Measurements from ENCODE around the gene PRKG2. TPM values are rescaled to one million over a fixed set of nuclear protein-coding genes. Genes with fewer than 3 reads are reported as not detected.
"Not testable (repeated sequence)": the region's sequence is repeated elsewhere in the genome, so short reads cannot be mapped to it uniquely, and the experiment has no call there.

PRKG2 gene
- total RNA-seq, 2 experiments from 2014 or later: 0.23 to 0.26 TPM

- no peaks in the 10 kb centered on the region for H3K9me3 Mint-ChIP-seq (ENCODE audit: insufficient read depth)
- H3K4me1 Mint-ChIP-seq (ENCODE audit: low read depth): no peaks in the 10 kb centered on the region
- no peak for DNase-seq
- no peak for ATAC-seq
- POLR2A ChIA-PET: no interaction called here
- CTCF ChIA-PET: no interaction called here
- no peak overlapping the region for H3K4me3 Mint-ChIP-seq
- H3K36me3 Mint-ChIP-seq (ENCODE audit: low read depth): no peaks in the 10 kb centered on the region
- H3K27me3 Mint-ChIP-seq (ENCODE audit: low read depth): no peaks in the 10 kb centered on the region
- no peak overlapping the region for H3K27ac Mint-ChIP-seq
Measured at GRCh38 chr4:81166458-81167160, 48.4 kb downstream of the PRKG2 start.

GRCh38 chr4:81165861-81166430, 49.1 kb downstream of the PRKG2 start:
- Mint-ChIP-seq H3K36me3 (ENCODE audit: low read depth) (no peaks in the 10 kb centered on the region), H3K27me3 (ENCODE audit: low read depth) (no peaks in the 10 kb centered on the region), H3K4me3 (no peak overlapping the region), H3K9me3 (ENCODE audit: insufficient read depth) (no peaks in the 10 kb centered on the region), H3K27ac (no peak overlapping the region), H3K4me1 (ENCODE audit: low read depth) (no peaks in the 10 kb centered on the region)
- no peak for DNase-seq
- ATAC-seq: no peak
- CTCF ChIA-PET: no interaction called here
- POLR2A ChIA-PET: no interaction called here

- ChIA-PET CTCF (no interaction called here), POLR2A (no interaction called here)
- Mint-ChIP-seq H3K27me3 (ENCODE audit: low read depth) (no peaks in the 10 kb centered on the region), H3K36me3 (ENCODE audit: low read depth) (no peaks in the 10 kb centered on the region), H3K4me3 (no peak overlapping the region), H3K9me3 (ENCODE audit: insufficient read depth) (no peaks in the 10 kb centered on the region), H3K27ac (no peak overlapping the region), H3K4me1 (ENCODE audit: low read depth) (no peaks in the 10 kb centered on the region)
- DNase-seq: no peak
- ATAC-seq: no peak
Measured at GRCh38 chr4:81164623-81165416, 50.2 kb downstream of the PRKG2 start.

GRCh38 chr4:81164126-81164525, 50.9 kb downstream of the PRKG2 start:
- CTCF ChIA-PET: no interaction called here
- no peaks in the 10 kb centered on the region for H3K9me3 Mint-ChIP-seq (ENCODE audit: insufficient read depth)
- H3K27ac Mint-ChIP-seq: no peak overlapping the region
- H3K36me3 Mint-ChIP-seq (ENCODE audit: low read depth): no peaks in the 10 kb centered on the region
- DNase-seq (no peak), ATAC-seq (no peak)
- no peaks in the 10 kb centered on the region for H3K27me3 Mint-ChIP-seq (ENCODE audit: low read depth)
- H3K4me3 Mint-ChIP-seq: no peak overlapping the region
- POLR2A ChIA-PET: no interaction called here
- no peaks in the 10 kb centered on the region for H3K4me1 Mint-ChIP-seq (ENCODE audit: low read depth)

GRCh38 chr4:81162752-81163458, 52.1 kb downstream of the PRKG2 start:
- Mint-ChIP-seq H3K27ac (no peak overlapping the region), H3K4me1 (ENCODE audit: low read depth) (no peaks in the 10 kb centered on the region), H3K27me3 (ENCODE audit: low read depth) (no peaks in the 10 kb centered on the region), H3K9me3 (ENCODE audit: insufficient read depth) (no peaks in the 10 kb centered on the region), H3K36me3 (ENCODE audit: low read depth) (no peaks in the 10 kb centered on the region), H3K4me3 (no peak overlapping the region)
- ChIA-PET POLR2A (no interaction called here), CTCF (no interaction called here)
- no peak for ATAC-seq
- no peak for DNase-seq

- H3K4me1 Mint-ChIP-seq (ENCODE audit: low read depth); H3K27me3 Mint-ChIP-seq (ENCODE audit: low read depth); H3K36me3 Mint-ChIP-seq (ENCODE audit: low read depth); ATAC-seq; H3K9me3 Mint-ChIP-seq (ENCODE audit: insufficient read depth); CTCF ChIA-PET: not testable (repeated sequence)
- DNase-seq: peak; percentile 21
- H3K4me3 Mint-ChIP-seq: peak overlapping the region; percentile 76
- POLR2A ChIA-PET: interaction anchor here (0.7 kb wide), 1 partner anchor 1223 kb away, joined by 4 read pairs; no protein-coding TSS in a partner anchor
- peak overlapping the region; percentile 60 for H3K27ac Mint-ChIP-seq
Measured at GRCh38 chr4:81153714-81154323, 61.2 kb downstream of the PRKG2 start.

- ATAC-seq: no peak
- POLR2A ChIA-PET: interaction anchor here (0.7 kb wide), 1 partner anchor 1222 kb away, joined by 4 read pairs; no protein-coding TSS in a partner anchor
- CTCF ChIA-PET: no interaction called here
- no peaks in the 10 kb centered on the region for H3K36me3 Mint-ChIP-seq (ENCODE audit: low read depth)
- peaks cover 5% of the 10 kb centered on the region for H3K9me3 Mint-ChIP-seq (ENCODE audit: insufficient read depth)
- no peaks in the 10 kb centered on the region for H3K27me3 Mint-ChIP-seq (ENCODE audit: low read depth)
- peaks cover 1% of the 10 kb centered on the region for H3K4me1 Mint-ChIP-seq (ENCODE audit: low read depth)
- peak overlapping the region; percentile 76 for H3K4me3 Mint-ChIP-seq
- no peak for DNase-seq
- H3K27ac Mint-ChIP-seq: peak overlapping the region; percentile 60
Measured at GRCh38 chr4:81152839-81153713, 61.9 kb downstream of the PRKG2 start.

GRCh38 chr4:81149976-81150375, 65.0 kb downstream of the PRKG2 start:
- no peaks in the 10 kb centered on the region for H3K36me3 Mint-ChIP-seq (ENCODE audit: low read depth)
- H3K4me1 Mint-ChIP-seq (ENCODE audit: low read depth): peaks cover 1% of the 10 kb centered on the region
- ChIA-PET CTCF (no interaction called here), POLR2A (no interaction called here)
- DNase-seq: no peak
- no peak overlapping the region for H3K27ac Mint-ChIP-seq
- no peaks in the 10 kb centered on the region for H3K9me3 Mint-ChIP-seq (ENCODE audit: insufficient read depth)
- H3K4me3 Mint-ChIP-seq: no peak overlapping the region
- ATAC-seq: no peak
- no peaks in the 10 kb centered on the region for H3K27me3 Mint-ChIP-seq (ENCODE audit: low read depth)

- ATAC-seq (no peak), DNase-seq (no peak)
- POLR2A ChIA-PET: no interaction called here
- Mint-ChIP-seq H3K27me3 (ENCODE audit: low read depth) (no peaks in the 10 kb centered on the region), H3K9me3 (ENCODE audit: insufficient read depth) (no peaks in the 10 kb centered on the region), H3K4me1 (ENCODE audit: low read depth) (peaks cover under 1% of the 10 kb centered on the region), H3K4me3 (no peak overlapping the region), H3K27ac (no peak overlapping the region), H3K36me3 (ENCODE audit: low read depth) (no peaks in the 10 kb centered on the region)
- CTCF ChIA-PET: no interaction called here
Measured at GRCh38 chr4:81148576-81148975, 66.4 kb downstream of the PRKG2 start.

GRCh38 chr4:81146466-81146865, 68.6 kb downstream of the PRKG2 start:
- ChIA-PET CTCF (no interaction called here), POLR2A (no interaction called here)
- no peak for DNase-seq
- Mint-ChIP-seq H3K9me3 (ENCODE audit: insufficient read depth) (no peaks in the 10 kb centered on the region), H3K27me3 (ENCODE audit: low read depth) (no peaks in the 10 kb centered on the region), H3K27ac (no peak overlapping the region), H3K4me3 (no peak overlapping the region), H3K4me1 (ENCODE audit: low read depth) (no peaks in the 10 kb centered on the region), H3K36me3 (ENCODE audit: low read depth) (no peaks in the 10 kb centered on the region)
- ATAC-seq: no peak

- no peak overlapping the region for H3K27ac Mint-ChIP-seq
- no peaks in the 10 kb centered on the region for H3K4me1 Mint-ChIP-seq (ENCODE audit: low read depth)
- no peak overlapping the region for H3K4me3 Mint-ChIP-seq
- ATAC-seq (no peak), DNase-seq (no peak)
- CTCF ChIA-PET: interaction anchor here (0.7 kb wide), 1 partner anchor 21 kb away, joined by 3 read pairs; no protein-coding TSS in a partner anchor
- no peaks in the 10 kb centered on the region for H3K9me3 Mint-ChIP-seq (ENCODE audit: insufficient read depth)
- no peaks in the 10 kb centered on the region for H3K36me3 Mint-ChIP-seq (ENCODE audit: low read depth)
- POLR2A ChIA-PET: no interaction called here
- no peaks in the 10 kb centered on the region for H3K27me3 Mint-ChIP-seq (ENCODE audit: low read depth)
Measured at GRCh38 chr4:81143183-81143582, 71.8 kb downstream of the PRKG2 start.

All from activated CD8-positive, alpha-beta T cell treated with anti-CD3 and anti-CD28 coated beads, Interleukin-2, amount 10 ng/mL, durations not matched to agents 7 days and 5 days (primary cell).